ENCODE results near the gene HMGCL. TPM values are rescaled to one million over a fixed set of nuclear protein-coding genes. Genes with fewer than 3 reads are reported as not detected.
"Not testable (repeated sequence)": the region's sequence is repeated elsewhere in the genome, so short reads cannot be mapped to it uniquely, and the experiment has no call there.

HMGCL gene
- total RNA-seq, 1 experiment from 2014 or later, result 30.4 TPM

GRCh38 chr1:23827717-23828116 is 2.5 kb upstream of the HMGCL start:
- CTCF ChIA-PET, result interaction anchor here (0.6 kb wide), 1 partner anchor 17 kb away, joined by 3 read pairs; no protein-coding TSS in a partner anchor
- Mint-ChIP-seq H3K27me3 (ENCODE audit: insufficient read depth, unreplicated experiment) (no peaks in the 10 kb centered on the region), H3K4me1 (ENCODE audit: insufficient read depth, unreplicated experiment) (peaks cover 11% of the 10 kb centered on the region), H3K4me3 (ENCODE audit: unreplicated experiment) (no peak overlapping the region), H3K27ac (ENCODE audit: low read depth, unreplicated experiment) (no peak overlapping the region), H3K9me3 (ENCODE audit: unreplicated experiment) (no peaks in the 10 kb centered on the region), H3K36me3 (ENCODE audit: insufficient read depth, unreplicated experiment) (no peaks in the 10 kb centered on the region)
- TF ChIP-seq CTCF (IDR thresholded peaks at IDR 0.05; ENCODE audit: unreplicated experiment), result no peak
- intact Hi-C loops (cut with micrococcal nuclease), result no loop called here
- POLR2A ChIA-PET, result interaction anchor here (1.3 kb wide), 1 partner anchor 27 kb away, joined by 4 read pairs; no protein-coding TSS in a partner anchor
- DNase-seq (ENCODE audit: unreplicated experiment), result no peak
- no TSS peak for BruUV-seq (replicated peaks)

DNA sequence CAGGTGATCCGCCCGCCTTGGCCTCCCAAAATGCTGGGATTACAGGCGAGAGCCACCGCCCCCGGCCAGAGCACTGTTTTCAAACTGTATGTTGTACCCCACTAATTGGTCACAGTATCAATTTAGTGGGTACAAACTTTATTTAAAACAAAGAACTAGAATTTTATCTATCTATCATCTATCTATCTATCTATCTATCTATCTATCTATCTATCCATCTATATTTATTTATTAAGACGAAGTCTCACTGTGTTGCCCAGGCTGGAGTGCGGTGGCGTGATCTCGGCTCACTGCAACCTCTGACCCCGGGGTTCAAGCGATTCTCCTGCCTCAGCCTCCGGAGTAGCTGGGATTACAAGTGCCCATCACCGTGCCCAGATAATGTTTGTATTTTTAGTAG is 1.4 kb upstream of the HMGCL start:
- intact Hi-C loops (cut with micrococcal nuclease), result not testable (repeated sequence)

DNA sequence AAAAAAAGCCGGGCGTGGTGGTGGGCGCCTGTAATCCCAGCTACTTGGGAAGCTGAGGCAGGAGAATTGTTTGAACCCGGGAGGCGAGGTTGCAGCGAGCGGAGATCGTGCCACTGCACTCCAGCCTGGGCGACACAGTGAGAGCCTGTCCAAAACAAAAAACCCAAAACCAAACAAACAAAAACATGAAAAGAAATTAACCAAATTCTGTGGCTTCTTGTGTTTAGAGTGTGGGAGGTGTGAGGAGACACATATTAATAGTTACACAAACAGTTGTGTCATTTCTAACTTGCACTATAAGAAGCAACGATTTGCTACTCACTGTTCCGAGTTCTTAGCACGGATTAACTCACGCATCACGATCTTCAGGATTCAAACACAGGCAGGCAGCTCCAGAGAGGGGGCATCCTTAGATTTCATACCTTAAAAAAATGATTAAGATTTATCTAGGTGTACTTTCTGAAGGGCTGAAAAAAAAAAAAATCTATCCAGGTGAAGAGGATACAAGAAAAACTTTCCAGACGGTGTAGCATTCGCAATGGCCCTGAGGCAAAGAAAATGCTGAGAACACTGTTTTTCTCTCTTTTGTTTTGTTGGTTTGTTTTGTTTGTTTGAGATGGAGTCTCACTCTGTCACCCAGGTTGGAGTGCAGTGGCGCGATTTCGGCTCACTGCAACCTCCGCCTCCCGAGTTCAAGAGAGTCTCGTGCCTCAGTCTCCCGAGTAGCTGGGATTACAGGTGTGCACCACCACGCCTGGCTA is 713 bp upstream of the HMGCL start:
- POLR2A ChIA-PET, result interaction anchor here (0.6 to 3.0 kb wide), 20 partner anchors 9 to 376 kb away, joined by 3 to 43 read pairs (median 5); partner anchors contain the start of genes GALE, LYPLA2 and PITHD1

More for the DNA sequence above, 1.4 kb upstream of the HMGCL start:
- ChIA-PET POLR2A (interaction anchor here (0.6 to 2.6 kb wide), 3 partner anchors 13 to 104 kb away, joined by 3 to 15 read pairs (median 4); no protein-coding TSS in a partner anchor), CTCF (interaction anchor here (0.5 to 1.2 kb wide), 2 partner anchors 11 to 43 kb away, joined by 3 read pairs; no protein-coding TSS in a partner anchor)
- not testable (repeated sequence) for H3K36me3 Mint-ChIP-seq (ENCODE audit: insufficient read depth, unreplicated experiment); H3K27ac Mint-ChIP-seq (ENCODE audit: low read depth, unreplicated experiment); H3K4me3 Mint-ChIP-seq (ENCODE audit: unreplicated experiment); H3K27me3 Mint-ChIP-seq (ENCODE audit: insufficient read depth, unreplicated experiment); BruUV-seq (replicated peaks); DNase-seq (ENCODE audit: unreplicated experiment); H3K9me3 Mint-ChIP-seq (ENCODE audit: unreplicated experiment)
- peaks cover 11% of the 10 kb centered on the region for H3K4me1 Mint-ChIP-seq (ENCODE audit: insufficient read depth, unreplicated experiment)

DNA sequence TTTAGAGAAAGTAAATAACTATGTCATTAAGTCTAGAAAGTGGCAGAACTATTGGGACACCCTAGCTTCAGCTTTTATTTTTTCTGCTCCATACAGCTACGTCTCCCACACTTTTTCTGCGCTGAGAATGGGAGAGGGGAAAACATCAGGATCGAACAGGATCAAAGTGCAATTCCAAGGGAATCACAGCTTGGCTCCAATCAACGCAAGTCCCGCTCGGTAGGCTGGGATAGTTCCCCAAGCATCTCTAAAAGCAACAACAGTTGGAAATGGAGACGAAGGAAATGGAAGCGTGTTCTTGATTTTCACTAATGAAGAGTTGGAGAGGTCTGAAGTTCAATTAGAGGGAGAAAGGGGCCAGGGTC is 536 bp downstream of the HMGCL start:
- no peak for DNase-seq (ENCODE audit: unreplicated experiment)
- Mint-ChIP-seq H3K4me1 (ENCODE audit: insufficient read depth, unreplicated experiment) (peaks cover 11% of the 10 kb centered on the region), H3K36me3 (ENCODE audit: insufficient read depth, unreplicated experiment) (peaks cover 6% of the 10 kb centered on the region), H3K27me3 (ENCODE audit: insufficient read depth, unreplicated experiment) (no peaks in the 10 kb centered on the region), H3K9me3 (ENCODE audit: unreplicated experiment) (no peaks in the 10 kb centered on the region), H3K27ac (ENCODE audit: low read depth, unreplicated experiment) (peak overlapping the region; percentile 92), H3K4me3 (ENCODE audit: unreplicated experiment) (peak overlapping the region; percentile 90)
- ChIA-PET POLR2A (interaction anchor here (0.9 to 3.0 kb wide), 18 partner anchors 10 to 269 kb away, joined by 3 to 43 read pairs (median 4); partner anchors contain the start of genes GALE, LYPLA2, PITHD1 and PNRC2), CTCF (interaction anchor here (0.5 to 2.2 kb wide), 5 partner anchors 14 to 1148 kb away, joined by 3 to 11 read pairs (median 4); no protein-coding TSS in a partner anchor)
- TSS peak; percentile 73 for BruUV-seq (replicated peaks)
- intact Hi-C loops (cut with micrococcal nuclease), result no loop called here
- TF ChIP-seq CTCF (IDR thresholded peaks at IDR 0.05; ENCODE audit: unreplicated experiment), result no peak

More for the DNA sequence above, 713 bp upstream of the HMGCL start:
- H3K27me3 Mint-ChIP-seq (ENCODE audit: insufficient read depth, unreplicated experiment), result no peaks in the 10 kb centered on the region
- TF ChIP-seq CTCF (IDR thresholded peaks at IDR 0.05; ENCODE audit: unreplicated experiment), result no peak
- no peak for DNase-seq (ENCODE audit: unreplicated experiment)
- peaks cover 1% of the 10 kb centered on the region for H3K36me3 Mint-ChIP-seq (ENCODE audit: insufficient read depth, unreplicated experiment)
- H3K4me1 Mint-ChIP-seq (ENCODE audit: insufficient read depth, unreplicated experiment), result peaks cover 11% of the 10 kb centered on the region
- TSS peak; percentile 71 for BruUV-seq (replicated peaks)
- H3K9me3 Mint-ChIP-seq (ENCODE audit: unreplicated experiment), result no peaks in the 10 kb centered on the region
- intact Hi-C loops (cut with micrococcal nuclease), result no loop called here
- CTCF ChIA-PET, result interaction anchor here (0.5 to 1.9 kb wide), 3 partner anchors 10 to 43 kb away, joined by 3 to 11 read pairs (median 3); no protein-coding TSS in a partner anchor
- H3K27ac Mint-ChIP-seq (ENCODE audit: low read depth, unreplicated experiment), result peak overlapping the region; percentile 92
- H3K4me3 Mint-ChIP-seq (ENCODE audit: unreplicated experiment), result peak overlapping the region; percentile 90

Data from MCF 10A (cell line).